WERI-Rb-1 (cell line): Measurements from ENCODE around the gene SLC24A3.

ENCODE experiments used
- DNase-seq: peaks from one replicate; pipeline ENCODE4 v3.0.0-alpha.2; 2020
- H3K27ac ChIP-seq: fragments of 250-450 bp; sonication (Bioruptor Pico); 2 replicates; pipeline ENCODE4 v1.5.1; 2020; ENCODE audit warnings: mild to moderate bottlenecking, moderate library complexity
- H3K27me3 ChIP-seq: fragments of 250-450 bp; sonication (Bioruptor Pico); 2 replicates; pipeline ENCODE4 v1.5.1; 2021; ENCODE audit warnings: mild to moderate bottlenecking, low read depth, moderate library complexity; ENCODE audit not compliant: insufficient read depth, severe bottlenecking
- H3K36me3 ChIP-seq: fragments of 250-450 bp; sonication (Bioruptor Pico); 2 replicates; pipeline ENCODE4 v1.5.1; 2020; ENCODE audit warnings: mild to moderate bottlenecking, moderate library complexity
- H3K4me3 ChIP-seq: 2 replicates; pipeline ENCODE4 v1.5.1; 2011; ENCODE audit warnings: low read depth, mild to moderate bottlenecking, control low read depth, low read length
- H3K9me3 ChIP-seq: fragments of 250-450 bp; sonication (Bioruptor Pico); 2 replicates; pipeline ENCODE4 v1.5.1; 2021; ENCODE audit warnings: mild to moderate bottlenecking, moderate library complexity; ENCODE audit not compliant: severe bottlenecking
- TF ChIP-seq, protein P1 (sequence below): IDR thresholded peaks from 2 replicates; pipeline ENCODE4 v1.5.1; 2011; ENCODE audit warnings: low read depth, mild to moderate bottlenecking, control low read depth, inconsistent platforms, low read length

The SLC24A3 gene

DNA sequence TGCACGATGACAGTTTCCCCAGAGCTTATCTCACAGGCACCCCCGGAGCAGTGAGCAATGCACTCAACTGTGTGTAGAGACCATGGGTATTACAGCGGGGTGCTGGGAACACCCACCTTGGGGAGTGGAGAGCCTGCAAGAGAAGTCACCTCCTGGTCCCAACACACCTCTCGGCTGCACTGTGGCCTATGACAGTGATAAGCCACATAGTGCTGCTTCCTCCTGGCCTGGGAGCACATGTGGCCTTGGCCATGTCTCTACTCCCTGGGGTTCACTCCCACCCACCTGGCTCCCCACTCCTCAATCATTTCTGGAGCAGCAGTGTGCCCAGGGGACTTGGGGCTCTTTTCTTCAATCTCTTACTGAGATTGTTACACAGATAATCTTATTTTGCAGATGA, 77.0 kb downstream of the SLC24A3 start:
- H3K27me3 ChIP-seq, result peaks cover 49% of the 10 kb centered on the region
- H3K27ac ChIP-seq, result no peak overlapping the region
- TF ChIP-seq, protein P1, sequence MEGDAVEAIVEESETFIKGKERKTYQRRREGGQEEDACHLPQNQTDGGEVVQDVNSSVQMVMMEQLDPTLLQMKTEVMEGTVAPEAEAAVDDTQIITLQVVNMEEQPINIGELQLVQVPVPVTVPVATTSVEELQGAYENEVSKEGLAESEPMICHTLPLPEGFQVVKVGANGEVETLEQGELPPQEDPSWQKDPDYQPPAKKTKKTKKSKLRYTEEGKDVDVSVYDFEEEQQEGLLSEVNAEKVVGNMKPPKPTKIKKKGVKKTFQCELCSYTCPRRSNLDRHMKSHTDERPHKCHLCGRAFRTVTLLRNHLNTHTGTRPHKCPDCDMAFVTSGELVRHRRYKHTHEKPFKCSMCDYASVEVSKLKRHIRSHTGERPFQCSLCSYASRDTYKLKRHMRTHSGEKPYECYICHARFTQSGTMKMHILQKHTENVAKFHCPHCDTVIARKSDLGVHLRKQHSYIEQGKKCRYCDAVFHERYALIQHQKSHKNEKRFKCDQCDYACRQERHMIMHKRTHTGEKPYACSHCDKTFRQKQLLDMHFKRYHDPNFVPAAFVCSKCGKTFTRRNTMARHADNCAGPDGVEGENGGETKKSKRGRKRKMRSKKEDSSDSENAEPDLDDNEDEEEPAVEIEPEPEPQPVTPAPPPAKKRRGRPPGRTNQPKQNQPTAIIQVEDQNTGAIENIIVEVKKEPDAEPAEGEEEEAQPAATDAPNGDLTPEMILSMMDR, result no peak
- H3K4me3 ChIP-seq, result no peak overlapping the region
- no peaks in the 10 kb centered on the region for H3K36me3 ChIP-seq
- no peaks in the 10 kb centered on the region for H3K9me3 ChIP-seq
- DNase-seq, result no peak

DNA sequence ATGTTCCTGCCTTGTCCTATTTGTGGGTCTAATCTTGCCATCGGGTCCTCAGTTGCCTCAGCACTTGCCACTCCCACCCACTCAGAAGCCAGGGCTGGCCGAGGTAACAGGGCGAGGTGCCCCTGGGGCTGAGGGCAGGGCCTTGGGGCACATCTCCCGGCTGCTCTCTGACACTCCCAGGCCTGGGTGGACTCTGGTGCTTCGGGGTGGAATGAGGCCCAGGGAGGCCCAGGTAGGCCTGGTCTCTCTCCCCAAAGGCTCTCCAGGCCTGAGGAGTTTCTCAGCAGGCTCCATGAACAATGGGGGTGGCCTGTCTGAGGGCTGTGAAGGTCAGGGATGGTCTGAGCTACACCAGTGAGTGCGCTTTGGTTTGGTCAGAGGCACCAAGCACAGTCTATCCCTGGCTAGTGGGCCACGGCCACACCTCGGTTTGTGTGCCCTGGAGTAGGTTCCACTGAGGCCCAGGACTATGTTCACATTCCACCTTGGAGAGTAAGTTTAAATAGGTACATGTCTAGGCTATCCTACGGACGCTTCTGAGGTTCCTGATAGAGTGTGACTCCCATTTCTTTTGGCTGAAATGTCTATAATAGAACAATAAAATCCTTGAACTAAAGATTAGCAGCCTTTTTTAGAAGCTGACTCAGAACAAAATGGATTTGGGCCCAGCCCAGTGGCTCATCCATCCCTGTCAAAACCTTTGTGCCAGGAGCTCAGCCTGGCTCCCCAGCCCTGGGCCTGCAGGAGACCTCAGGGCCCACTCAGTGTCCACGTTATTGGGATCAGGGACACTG, 78.8 kb downstream of the SLC24A3 start:
- Histone ChIP-seq H3K4me3 (no peak overlapping the region), H3K36me3 (no peaks in the 10 kb centered on the region), H3K9me3 (no peaks in the 10 kb centered on the region), H3K27me3 (peaks cover 46% of the 10 kb centered on the region), H3K27ac (no peak overlapping the region)
- DNase-seq, result no peak
- TF ChIP-seq, protein P1, result no peak

DNA sequence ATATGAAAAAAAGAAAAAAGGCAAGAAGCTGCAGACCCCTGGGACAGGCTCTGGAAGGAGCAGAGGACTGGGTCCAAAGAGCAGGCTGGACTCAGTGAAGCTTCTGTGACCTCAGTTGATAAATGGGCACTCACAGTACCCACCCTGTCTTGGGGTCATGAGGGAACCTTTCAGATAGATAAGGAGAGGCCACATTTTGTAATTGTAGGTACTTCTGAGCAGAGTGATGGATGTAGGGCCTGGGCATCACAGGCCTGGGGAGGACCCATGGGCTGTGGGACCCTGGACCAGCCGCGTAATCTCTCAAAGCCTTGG, 79.3 kb downstream of the SLC24A3 start:
- Histone ChIP-seq H3K4me3 (no peak overlapping the region), H3K27ac (no peak overlapping the region), H3K27me3 (peaks cover 41% of the 10 kb centered on the region), H3K36me3 (no peaks in the 10 kb centered on the region), H3K9me3 (no peaks in the 10 kb centered on the region)
- TF ChIP-seq, protein P1, result no peak
- no peak for DNase-seq

DNA sequence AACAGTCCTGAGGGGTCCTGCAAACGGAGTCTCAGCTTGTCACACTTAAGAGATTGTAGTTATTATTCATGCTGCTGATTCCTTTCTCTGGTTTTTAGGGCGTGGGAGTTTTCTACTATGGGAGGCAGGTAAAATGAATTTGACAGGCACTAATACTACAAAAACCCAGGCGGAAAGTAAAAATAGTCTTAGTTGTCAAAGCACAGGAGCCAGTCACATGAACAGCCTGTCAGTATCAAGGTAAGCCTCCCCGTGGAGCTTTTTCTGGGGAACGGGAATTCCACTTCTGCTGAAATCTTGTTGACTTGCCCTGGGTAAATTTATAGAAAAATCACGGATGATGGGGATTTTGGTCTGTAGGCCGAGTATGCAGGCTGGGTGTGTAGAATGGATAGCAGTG, 79.8 kb downstream of the SLC24A3 start:
- DNase-seq, result no peak
- H3K36me3 ChIP-seq, result no peaks in the 10 kb centered on the region
- H3K27me3 ChIP-seq, result peaks cover 39% of the 10 kb centered on the region
- TF ChIP-seq, protein P1, result no peak
- no peaks in the 10 kb centered on the region for H3K9me3 ChIP-seq
- H3K4me3 ChIP-seq, result no peak overlapping the region
- H3K27ac ChIP-seq, result no peak overlapping the region

DNA sequence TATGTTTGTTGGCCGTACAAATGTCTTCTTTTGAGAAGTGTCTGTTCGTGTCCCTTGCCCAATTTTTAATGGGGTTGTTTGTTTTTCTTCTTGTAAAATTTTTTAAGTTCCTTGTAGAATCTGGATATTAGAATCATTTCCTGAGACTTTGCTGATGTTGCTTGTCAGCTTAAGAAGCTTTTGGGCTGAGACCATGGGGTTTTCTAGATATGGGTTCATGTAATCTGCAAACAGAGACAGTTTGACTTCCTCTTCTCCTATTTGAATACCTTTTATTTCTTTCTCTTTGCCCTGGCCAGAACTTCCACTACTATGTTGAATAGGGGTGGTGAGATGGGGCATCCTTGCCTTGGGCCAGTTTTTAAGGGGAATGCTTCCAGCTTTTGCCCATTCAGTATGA, 82.6 kb downstream of the SLC24A3 start:
- TF ChIP-seq, protein P1, result no peak
- peaks cover 39% of the 10 kb centered on the region for H3K27me3 ChIP-seq
- DNase-seq, result no peak
- no peaks in the 10 kb centered on the region for H3K9me3 ChIP-seq
- no peaks in the 10 kb centered on the region for H3K36me3 ChIP-seq
- no peak overlapping the region for H3K27ac ChIP-seq
- H3K4me3 ChIP-seq, result no peak overlapping the region

DNA sequence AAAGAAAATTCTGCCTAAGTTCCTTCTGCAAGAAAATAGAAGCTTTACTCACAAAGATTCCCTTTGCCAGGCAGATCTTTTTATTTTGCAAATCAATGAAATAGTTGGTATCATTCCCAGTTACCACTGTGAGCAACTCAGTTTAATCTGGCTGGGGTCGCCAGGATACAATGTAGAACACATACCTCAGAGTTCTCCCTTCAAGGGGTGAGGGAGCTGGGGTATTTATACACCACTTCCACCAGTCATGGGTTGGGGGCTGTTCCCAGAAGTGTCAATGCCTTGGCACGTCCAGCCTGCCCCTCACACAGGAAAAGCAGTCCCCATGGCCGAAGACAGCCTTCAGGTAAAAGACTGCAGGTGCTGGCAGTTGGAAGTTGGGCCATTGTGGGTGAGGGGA, 86.2 kb downstream of the SLC24A3 start:
- no peaks in the 10 kb centered on the region for H3K9me3 ChIP-seq
- H3K27me3 ChIP-seq, result peaks cover 32% of the 10 kb centered on the region
- no peak for DNase-seq
- H3K36me3 ChIP-seq, result no peaks in the 10 kb centered on the region
- TF ChIP-seq, protein P1, result no peak
- no peak overlapping the region for H3K27ac ChIP-seq
- no peak overlapping the region for H3K4me3 ChIP-seq
